Loucy (cell line): Measurements from ENCODE around the gene CLPSL2.

ENCODE experiments used
- CTCF ChIP-seq: fragments of 200-600 bp; sonication (generic); conservative IDR thresholded peaks from 2 replicates; pipeline ENCODE4 v1.5.1; 2014; ENCODE audit warnings: mild to moderate bottlenecking, antibody characterized with exemption, low read length
- EZH2phosphoT487 ChIP-seq: fragments of 200-600 bp; IDR thresholded peaks from 2 replicates; pipeline ENCODE4 v1.6.1; 2018; ENCODE audit warnings: antibody characterized with exemption, mild to moderate bottlenecking, moderate library complexity, borderline replicate concordance

- TF ChIP-seq CTCF = no peak
- no peak for TF ChIP-seq EZH2phosphoT487
Measured at GRCh38 chr6:35731414-35731735, 45.0 kb upstream of the CLPSL2 start.
